PC-3 (cell line): ENCODE results near the gene WDR53. TPM values are rescaled to one million over a fixed set of nuclear protein-coding genes. Genes with fewer than 3 reads are reported as not detected.

Experiments
- ATAC-seq: fragments of 200-7000 bp; cut with Tn5 transposase; 2 replicates; pipeline ENCODE4 v1.9.1; 2020; ENCODE audit warnings: mild to moderate bottlenecking, moderate library complexity
- BruUV-seq: library from RNA; stranded (reverse); fragments of 400-500 nt; replicated peaks from 2 replicates; lab custom pipeline; 2021; lab: Mats Ljungman, UMichigan
- CTCF ChIA-PET: fragments of 300-600 bp; sonication (Branson Sonifier 250); formaldehyde crosslinking; loops from one replicate; lab custom pipeline; 2022; ENCODE audit warnings: antibody characterized with exemption; lab: Charles Lee
- POLR2A ChIA-PET: fragments of 300-600 bp; sonication (Branson Sonifier 250); formaldehyde crosslinking; loops from one replicate; lab custom pipeline; 2022; ENCODE audit warnings: antibody characterized with exemption; ENCODE audit not compliant: unreplicated experiment; lab: Charles Lee
- DNase-seq: peaks from one replicate; pipeline ENCODE4 v3.0.0-alpha.2; 2015
- H2AFZ ChIP-seq: fragments of 300-600 bp; sonication (generic); 2 replicates; pipeline ENCODE4 v1.6.0; 2016; ENCODE audit warnings: antibody characterized with exemption, low read length
- H3F3A ChIP-seq: fragments of 300-600 bp; sonication (generic); one replicate; pipeline ENCODE4 v1.6.0; 2017; ENCODE audit warnings: antibody characterized with exemption, low read length, control low read depth, mild to moderate bottlenecking; ENCODE audit not compliant: unreplicated experiment
- H3K27ac ChIP-seq: fragments of 300-600 bp; sonication (generic); 2 replicates; pipeline ENCODE4 v1.5.1; 2016; ENCODE audit warnings: mild to moderate bottlenecking, low read length
- H3K27me3 ChIP-seq: fragments of 300-600 bp; sonication (generic); 2 replicates; pipeline ENCODE4 v1.6.1; 2016; ENCODE audit warnings: low read length, mixed read lengths
- H3K36me3 ChIP-seq: fragments of 300-600 bp; sonication (generic); 2 replicates; pipeline ENCODE4 v1.6.1; 2016; ENCODE audit warnings: low read depth, mixed run types, low read length, mixed read lengths
- H3K4me1 ChIP-seq: fragments of 300-600 bp; sonication (generic); 2 replicates; pipeline ENCODE4 v1.5.1; 2016; ENCODE audit warnings: low read length; ENCODE audit not compliant: insufficient read depth
- H3K4me2 ChIP-seq: fragments of 300-600 bp; sonication (generic); 2 replicates; pipeline ENCODE4 v1.6.0; 2016; ENCODE audit warnings: low read length
- H3K4me3 ChIP-seq: fragments of 300-600 bp; sonication (generic); 2 replicates; pipeline ENCODE4 v1.5.1; 2016; ENCODE audit warnings: mild to moderate bottlenecking, low read length, mixed read lengths
- H3K79me2 ChIP-seq: fragments of 300-600 bp; sonication (generic); 2 replicates; pipeline ENCODE4 v1.6.1; 2017; ENCODE audit warnings: low read length, mixed read lengths
- H3K9ac ChIP-seq: fragments of 300-600 bp; sonication (generic); 2 replicates; pipeline ENCODE4 v1.6.0; 2016; ENCODE audit warnings: mild to moderate bottlenecking, low read length
- H3K9me2 ChIP-seq: fragments of 300-600 bp; sonication (generic); replicated peaks from 2 replicates; pipeline ENCODE4 v1.6.1; 2016; ENCODE audit warnings: mixed run types, low read length, mixed read lengths
- H3K9me3 ChIP-seq: fragments of 300-600 bp; sonication (generic); 2 replicates; pipeline ENCODE4 v1.6.1; 2016; ENCODE audit warnings: low read length, mixed read lengths
- H4K20me1 ChIP-seq: fragments of 300-600 bp; sonication (generic); 2 replicates; pipeline ENCODE4 v1.6.1; 2016; ENCODE audit warnings: low read length, mixed read lengths
- EZH2 ChIP-seq: fragments of 300-600 bp; sonication (generic); IDR thresholded peaks from one replicate; pipeline ENCODE4 v1.6.1; 2017; ENCODE audit warnings: antibody characterized with exemption, mild to moderate bottlenecking, low read length; ENCODE audit not compliant: unreplicated experiment
- EZH2phosphoT487 ChIP-seq: fragments of 300-600 bp; sonication (generic); IDR thresholded peaks from 2 replicates; pipeline ENCODE4 v1.6.1; 2018; ENCODE audit warnings: mild to moderate bottlenecking, antibody characterized with exemption, low read length, borderline replicate concordance
- intact Hi-C: fragments of 100-400 bp; cut with micrococcal nuclease; formaldehyde crosslinking; loops from 2 replicates; pipeline ENCODE4 v1.9.0; 2023
- total RNA-seq: library from RNA; depleted of rRNA; stranded (reverse); fragments of >200 nt; gene quantifications from 2 replicates; pipeline ENCODE4 v1.2.3, GENCODE V29; 2014
- TF ChIP-seq, protein P1 (sequence below): fragments of 300-600 bp; sonication (generic); conservative IDR thresholded peaks from 2 replicates; pipeline ENCODE4 v1.5.1; 2017; ENCODE audit warnings: antibody characterized with exemption, low read depth, mild to moderate bottlenecking, low read length

Gene WDR53
- total RNA-seq, 1 experiment from 2014 or later, result 11.7 TPM

- BruUV-seq, result no TSS peak
- H3K27me3 ChIP-seq, result no peaks in the 10 kb centered on the region
- no peaks in the 10 kb centered on the region for H3K36me3 ChIP-seq
- no peaks in the 10 kb centered on the region for H3K9me2 ChIP-seq
- ChIA-PET CTCF (interaction anchor here (0.6 kb wide), 1 partner anchor 9 kb away, joined by 5 read pairs; no protein-coding TSS in a partner anchor), POLR2A (interaction anchor here (0.6 kb wide), 1 partner anchor 27 kb away, joined by 4 read pairs; the partner anchor contains the start of gene FBXO45)
- H2AFZ ChIP-seq, result no peak overlapping the region
- no peaks in the 10 kb centered on the region for H3F3A ChIP-seq
- H3K4me2 ChIP-seq, result no peak overlapping the region
- no peak for TF ChIP-seq EZH2phosphoT487
- TF ChIP-seq, protein P1, sequence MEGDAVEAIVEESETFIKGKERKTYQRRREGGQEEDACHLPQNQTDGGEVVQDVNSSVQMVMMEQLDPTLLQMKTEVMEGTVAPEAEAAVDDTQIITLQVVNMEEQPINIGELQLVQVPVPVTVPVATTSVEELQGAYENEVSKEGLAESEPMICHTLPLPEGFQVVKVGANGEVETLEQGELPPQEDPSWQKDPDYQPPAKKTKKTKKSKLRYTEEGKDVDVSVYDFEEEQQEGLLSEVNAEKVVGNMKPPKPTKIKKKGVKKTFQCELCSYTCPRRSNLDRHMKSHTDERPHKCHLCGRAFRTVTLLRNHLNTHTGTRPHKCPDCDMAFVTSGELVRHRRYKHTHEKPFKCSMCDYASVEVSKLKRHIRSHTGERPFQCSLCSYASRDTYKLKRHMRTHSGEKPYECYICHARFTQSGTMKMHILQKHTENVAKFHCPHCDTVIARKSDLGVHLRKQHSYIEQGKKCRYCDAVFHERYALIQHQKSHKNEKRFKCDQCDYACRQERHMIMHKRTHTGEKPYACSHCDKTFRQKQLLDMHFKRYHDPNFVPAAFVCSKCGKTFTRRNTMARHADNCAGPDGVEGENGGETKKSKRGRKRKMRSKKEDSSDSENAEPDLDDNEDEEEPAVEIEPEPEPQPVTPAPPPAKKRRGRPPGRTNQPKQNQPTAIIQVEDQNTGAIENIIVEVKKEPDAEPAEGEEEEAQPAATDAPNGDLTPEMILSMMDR, result no peak
- TF ChIP-seq EZH2, result no peak
- no peaks in the 10 kb centered on the region for H3K9me3 ChIP-seq
- H3K4me3 ChIP-seq, result no peak overlapping the region
- H4K20me1 ChIP-seq, result no peaks in the 10 kb centered on the region
- intact Hi-C loops, result no loop called here
- H3K9ac ChIP-seq, result no peak overlapping the region
- H3K4me1 ChIP-seq, result no peaks in the 10 kb centered on the region
- ATAC-seq, result no peak
- DNase-seq, result no peak
- H3K27ac ChIP-seq, result no peak overlapping the region
- H3K79me2 ChIP-seq, result no peaks in the 10 kb centered on the region
Observed at GRCh38 chr3:196541684-196542445, 26.5 kb downstream of the WDR53 start.

GRCh38 chr3:196537319-196537984, 30.9 kb downstream of the WDR53 start:
- ChIA-PET POLR2A (interaction anchor here (0.6 kb wide), 1 partner anchor 366 kb away, joined by 4 read pairs; no protein-coding TSS in a partner anchor), CTCF (no interaction called here)
- DNase-seq, result peak; percentile 64
- TF ChIP-seq EZH2phosphoT487 (no peak), EZH2 (no peak)
- TF ChIP-seq, protein P1, result peak; percentile 84
- Histone ChIP-seq H3K4me3 (no peak overlapping the region), H4K20me1 (no peaks in the 10 kb centered on the region), H3K4me2 (peak overlapping the region; percentile 27), H3F3A (no peaks in the 10 kb centered on the region), H3K27me3 (no peaks in the 10 kb centered on the region), H3K9me3 (no peaks in the 10 kb centered on the region), H2AFZ (peak overlapping the region; percentile 36), H3K4me1 (no peaks in the 10 kb centered on the region), H3K79me2 (no peaks in the 10 kb centered on the region), H3K9ac (no peak overlapping the region), H3K27ac (no peak overlapping the region), H3K36me3 (no peaks in the 10 kb centered on the region), H3K9me2 (no peaks in the 10 kb centered on the region)
- ATAC-seq, result peak; percentile 50
- no TSS peak for BruUV-seq
- intact Hi-C loops, result loop anchor here (5.0 kb wide), 2 partner anchors 70 to 150 kb away; no protein-coding TSS in a partner anchor
